Measurements from ENCODE around the gene R3HCC1L. TPM values are rescaled to one million over a fixed set of nuclear protein-coding genes. Genes with fewer than 3 reads are reported as not detected.

The R3HCC1L gene
- total and polyA plus RNA-seq, 2 of the 4 experiments (the other 2 are of a cell fraction): 8.3 to 14.7 TPM

- BruUV-seq (replicated peaks): no TSS peak
- CTCF ChIA-PET: interaction anchor here (1.2 to 1.4 kb wide), 2 partner anchors 9 to 137 kb away, joined by 4 to 6 read pairs; no protein-coding TSS in a partner anchor
- H3K4me3 ChIP-seq (ENCODE audit: insufficient read depth, low read depth, low read length): no peak overlapping the region
Observed at GRCh38 chr10:98172495-98172894, 38.0 kb downstream of the R3HCC1L start.

More at GRCh38 chr10:98172495-98172894, 38.0 kb downstream of the R3HCC1L start:
- H3K27me3 ChIP-seq (ENCODE audit: control insufficient read depth, insufficient read depth, low read length): no peaks in the 10 kb centered on the region
- H3K18ac ChIP-seq (ENCODE audit: low read depth, low read length): no peak overlapping the region
- DNase-seq (no peak), ATAC-seq (ENCODE audit: low read depth) (no peak)
- H3K9me1 ChIP-seq (ENCODE audit: insufficient read depth, low read length): no peaks in the 10 kb centered on the region; the same call in 1 of the 2 replicates
- no peak overlapping the region for H4K8ac ChIP-seq (ENCODE audit: low read depth in 2 of 2, low read length in 2 of 2)
- no peaks in the 10 kb centered on the region for H3K4me1 ChIP-seq (ENCODE audit: control insufficient read depth, insufficient read depth, low read length)
- 0 out of 2 replicates have a peak overlapping the region, but pooled peaks have one; percentile 14 for H2AK5ac ChIP-seq (ENCODE audit: low read depth, low read length)
- H3K9me3 ChIP-seq (ENCODE audit: control insufficient read depth, insufficient read depth, low read length): no peaks in the 10 kb centered on the region
- no peak overlapping the region for H3K4ac ChIP-seq (ENCODE audit: low read depth, low read length)
- peaks cover 5% of the 10 kb centered on the region; the same call in 1 of the 2 replicates for H3K36me3 ChIP-seq (ENCODE audit: control insufficient read depth, insufficient read depth, low read length)
- peaks cover 19 to 31% of the 10 kb centered on the region in 2 experiments for H3K79me1 ChIP-seq (ENCODE audit: low read depth in 1 of 2, low read length in 2 of 2)
- POLR2A ChIA-PET (ENCODE audit: unreplicated experiment): no interaction called here
- H2BK120ac ChIP-seq (ENCODE audit: low read depth, low read length): no peak overlapping the region
- H2BK5ac ChIP-seq (ENCODE audit: low read depth, low read length, poor library complexity, severe bottlenecking): no peak overlapping the region
- intact Hi-C loops (cut with micrococcal nuclease) (loop anchor here (5.0 to 10.0 kb wide), 2 partner anchors 55 to 242 kb away; partner anchors contain the start of gene PYROXD2), dilution Hi-C loops (cut with HindIII; ENCODE audit: low sequenced_read_pairs, unreplicated experiment) (no loop called here), in situ Hi-C loops (cut with MboI; ENCODE audit: low sequenced_read_pairs) (no loop called here)
- no peak overlapping the region for H2BK15ac ChIP-seq (ENCODE audit: low read depth, low read length)
- H3K27ac ChIP-seq (ENCODE audit: insufficient read depth, low read length): no peak overlapping the region
- no peak overlapping the region for H4K5ac ChIP-seq (ENCODE audit: low read depth, low read length)
- no peak overlapping the region for H4K91ac ChIP-seq (ENCODE audit: insufficient read depth, low read depth, low read length)
- no peak overlapping the region for H3K14ac ChIP-seq (replicated peaks; ENCODE audit: low read depth, low read length)
- no peak overlapping the region for H2BK20ac ChIP-seq (ENCODE audit: low read depth, low read length)
- TF ChIP-seq NFE2L2 (IDR thresholded peaks at IDR 0.05; ENCODE audit: low read depth, low read length) (no peak), POLR2A (IDR thresholded peaks at IDR 0.05; ENCODE audit: low read depth, low read length) (no peak), USF2 (IDR thresholded peaks at IDR 0.05; ENCODE audit: low read depth, low read length) (no peak), MAFK (IDR thresholded peaks at IDR 0.05; ENCODE audit: low read depth, low read length) (no peak), RCOR1 (IDR thresholded peaks at IDR 0.05; ENCODE audit: insufficient replicate concordance, low read length) (no peak), SMC3 (IDR thresholded peaks at IDR 0.05; ENCODE audit: low read depth, low read length) (no peak), CEBPB (IDR thresholded peaks at IDR 0.05; ENCODE audit: low read depth, low read length) (no peak)
- 100% methylated on average over 1 of the region's 5 CpGs; no CpG with 5 or more reads in 1 of the 2 experiments for WGBS, 2 experiments (ENCODE audit: extremely low coverage in 2 of 2, insufficient read length in 1 of 2)
- H4K20me1 ChIP-seq (ENCODE audit: insufficient read depth, low read length): peaks cover 7% of the 10 kb centered on the region; the same call in 1 of the 2 replicates
- no peak overlapping the region for H2AK9ac ChIP-seq (replicated peaks; ENCODE audit: low read depth, low read length, poor library complexity)
- no peak overlapping the region for H3K9ac ChIP-seq (ENCODE audit: low read depth, low read length)
- H2AFZ ChIP-seq (replicated peaks; ENCODE audit: low read length, poor library complexity): peak overlapping the region; percentile 15
- H3K4me2 ChIP-seq (ENCODE audit: low read depth, low read length): no peak overlapping the region
- H3K23ac ChIP-seq (ENCODE audit: low read depth, low read length): no peak overlapping the region
- H3K56ac ChIP-seq (ENCODE audit: extremely low read depth, insufficient read depth, low read length): no peak overlapping the region
